ENCODE results near the gene MAGI2. TPM values are rescaled to one million over a fixed set of nuclear protein-coding genes. Genes with fewer than 3 reads are reported as not detected.
"Not testable (repeated sequence)": the region's sequence is repeated elsewhere in the genome, so short reads cannot be mapped to it uniquely, and the experiment has no call there.

MAGI2 gene
- total RNA-seq, 1 experiment from 2014 or later: 0.34 TPM

- DNase-seq (ENCODE audit: low read depth): no peak
Measured at GRCh38 chr7:78649236-78649635, 804.2 kb downstream of the MAGI2 start.

- no peak for DNase-seq (ENCODE audit: low read depth)
Measured at GRCh38 chr7:78642751-78643150, 810.7 kb downstream of the MAGI2 start.

GRCh38 chr7:78638364-78638763 lies 815.1 kb downstream of the MAGI2 start:
- DNase-seq (ENCODE audit: low read depth): no peak

GRCh38 chr7:78636727-78637126 lies 816.7 kb downstream of the MAGI2 start:
- DNase-seq (ENCODE audit: low read depth): no peak

GRCh38 chr7:78635026-78635793 lies 818.3 kb downstream of the MAGI2 start:
- no peak for DNase-seq (ENCODE audit: low read depth)

GRCh38 chr7:78634093-78634492 lies 819.4 kb downstream of the MAGI2 start:
- DNase-seq (ENCODE audit: low read depth): no peak

- no peak for DNase-seq (ENCODE audit: low read depth)
Measured at GRCh38 chr7:78620920-78621319, 832.5 kb downstream of the MAGI2 start.

GRCh38 chr7:78616539-78616938 lies 836.9 kb downstream of the MAGI2 start:
- no peak for DNase-seq (ENCODE audit: low read depth)

GRCh38 chr7:78609281-78609680 lies 844.2 kb downstream of the MAGI2 start:
- no peak for DNase-seq (ENCODE audit: low read depth)

- DNase-seq (ENCODE audit: low read depth): no peak
Measured at GRCh38 chr7:78607099-78607498, 846.4 kb downstream of the MAGI2 start.

GRCh38 chr7:78605119-78605518 lies 848.3 kb downstream of the MAGI2 start:
- no peak for DNase-seq (ENCODE audit: low read depth)

GRCh38 chr7:78601728-78602127 lies 851.7 kb downstream of the MAGI2 start:
- DNase-seq (ENCODE audit: low read depth): no peak

- no peak for DNase-seq (ENCODE audit: low read depth)
Measured at GRCh38 chr7:78594156-78594555, 859.3 kb downstream of the MAGI2 start.

- no peak for DNase-seq (ENCODE audit: low read depth)
Measured at GRCh38 chr7:78588393-78588792, 865.1 kb downstream of the MAGI2 start.

GRCh38 chr7:78587443-78588044 lies 865.9 kb downstream of the MAGI2 start:
- no peak for DNase-seq (ENCODE audit: low read depth)

- no peak for DNase-seq (ENCODE audit: low read depth)
Measured at GRCh38 chr7:78585980-78586379, 867.5 kb downstream of the MAGI2 start.

GRCh38 chr7:78578686-78579085 lies 874.8 kb downstream of the MAGI2 start:
- DNase-seq (ENCODE audit: low read depth): no peak

GRCh38 chr7:78577174-78577952 lies 876.1 kb downstream of the MAGI2 start:
- not testable (repeated sequence) for DNase-seq (ENCODE audit: low read depth)

GRCh38 chr7:78576236-78576635 lies 877.2 kb downstream of the MAGI2 start:
- no peak for DNase-seq (ENCODE audit: low read depth)

- no peak for DNase-seq (ENCODE audit: low read depth)
Measured at GRCh38 chr7:78571292-78571691, 882.2 kb downstream of the MAGI2 start.

- no peak for DNase-seq (ENCODE audit: low read depth)
Measured at GRCh38 chr7:78568690-78569089, 884.8 kb downstream of the MAGI2 start.

- no peak for DNase-seq (ENCODE audit: low read depth)
Measured at GRCh38 chr7:78567836-78568235, 885.6 kb downstream of the MAGI2 start.

- DNase-seq (ENCODE audit: low read depth): no peak
Measured at GRCh38 chr7:78565784-78566183, 887.7 kb downstream of the MAGI2 start.

All from Daoy (cell line).